GM12891 (cell line): ENCODE data around the gene RIMS3.

ENCODE experiments used
- POLR2A ChIP-seq: IDR thresholded peaks from 2 replicates; pipeline ENCODE4 v1.6.1; 2011; ENCODE audit warnings: low read depth, low read length, control low read depth
- POLR2AphosphoS5 ChIP-seq: IDR thresholded peaks from 2 replicates; pipeline ENCODE4 v1.6.1; 2011; ENCODE audit warnings: low read depth, low read length, control low read depth
- TAF1 ChIP-seq: IDR thresholded peaks from 2 replicates; pipeline ENCODE4 v1.6.1; 2011; ENCODE audit warnings: low read depth, low read length, control low read depth

- TF ChIP-seq POLR2A = no peak
- no peak for TF ChIP-seq TAF1
- TF ChIP-seq POLR2AphosphoS5 = no peak
Measured at GRCh38 chr1:40648928-40649591, 16.4 kb downstream of the RIMS3 start.
